H9 (cell line): ENCODE results near the gene LRRK1. TPM values are rescaled to one million over a fixed set of nuclear protein-coding genes. Genes with fewer than 3 reads are reported as not detected.
A peak's percentile ranks its signal among the peaks of the same experiment; 100 is the strongest.

Experiments
- DNase-seq: peaks from one replicate; pipeline ENCODE4 v3.0.0-alpha.2; 2017
- H2AFZ ChIP-seq: one replicate; pipeline ENCODE4 v1.6.1; 2013; ENCODE audit warnings: mild to moderate bottlenecking, low read length, control low read depth, moderate library complexity
- H2AK5ac ChIP-seq: 2 replicates; pipeline ENCODE4 v1.6.1; 2013; ENCODE audit warnings: low read length, control low read depth, mixed read lengths; ENCODE audit not compliant: insufficient read length
- H2BK120ac ChIP-seq: one replicate; pipeline ENCODE4 v1.6.1; 2013; ENCODE audit warnings: low read depth, mild to moderate bottlenecking, low read length, control low read depth, inconsistent platforms; ENCODE audit not compliant: poor library complexity, severe bottlenecking
- H2BK12ac ChIP-seq: 2 replicates; pipeline ENCODE4 v1.6.1; 2013; ENCODE audit warnings: low read length, control low read depth, mixed read lengths, low read depth; ENCODE audit not compliant: insufficient read length
- H2BK15ac ChIP-seq: 2 replicates; pipeline ENCODE4 v1.6.1; 2013; ENCODE audit warnings: low read depth, low read length, control low read depth
- H2BK20ac ChIP-seq: one replicate; pipeline ENCODE4 v1.6.1; 2013; ENCODE audit warnings: low read depth, mild to moderate bottlenecking, low read length, control low read depth, inconsistent platforms; ENCODE audit not compliant: poor library complexity, severe bottlenecking
- H2BK5ac ChIP-seq: 2 replicates; pipeline ENCODE4 v1.6.1; 2013; ENCODE audit warnings: low read length, control low read depth, mixed read lengths; ENCODE audit not compliant: insufficient read length
- H3K14ac ChIP-seq: 2 replicates; pipeline ENCODE4 v1.6.1; 2013; ENCODE audit warnings: low read length, control low read depth; ENCODE audit not compliant: insufficient read depth
- H3K18ac ChIP-seq: 2 replicates; pipeline ENCODE4 v1.6.1; 2013; ENCODE audit warnings: low read depth, mild to moderate bottlenecking, mixed read lengths, low read length, control low read depth; ENCODE audit not compliant: insufficient read length
- H3K23ac ChIP-seq: 2 replicates; pipeline ENCODE4 v1.6.1; 2013; ENCODE audit warnings: low read length, control low read depth, mixed read lengths, low read depth; ENCODE audit not compliant: insufficient read length
- H3K23me2 ChIP-seq: 2 replicates; pipeline ENCODE4 v1.6.1; 2013; ENCODE audit warnings: low read depth, mild to moderate bottlenecking, mixed read lengths, low read length, control low read depth; ENCODE audit not compliant: insufficient read length, poor library complexity, severe bottlenecking
- H3K27ac ChIP-seq: 2 replicates; pipeline ENCODE4 v1.5.1; 2013; ENCODE audit warnings: low read length, control low read depth, mixed read lengths, low read depth; ENCODE audit not compliant: insufficient read length
- H3K27me3 ChIP-seq: 2 replicates; pipeline ENCODE4 v1.6.1; 2013; ENCODE audit warnings: low read length, control low read depth, inconsistent platforms; ENCODE audit not compliant: insufficient read depth
- H3K4ac ChIP-seq: 2 replicates; pipeline ENCODE4 v1.6.1; 2013; ENCODE audit warnings: low read depth, mild to moderate bottlenecking, control low read depth, inconsistent platforms, low read length, moderate library complexity
- H3K4me1 ChIP-seq: 2 replicates; pipeline ENCODE4 v1.6.1; 2013; ENCODE audit warnings: low read length, control low read depth, inconsistent platforms; ENCODE audit not compliant: insufficient read depth
- H3K4me2 ChIP-seq: 2 replicates; pipeline ENCODE4 v1.6.1; 2013; ENCODE audit warnings: low read length, control low read depth, mixed read lengths; ENCODE audit not compliant: insufficient read length, insufficient read depth
- H3K56ac ChIP-seq: 2 replicates; pipeline ENCODE4 v1.6.1; 2013; ENCODE audit warnings: low read depth, mild to moderate bottlenecking, mixed read lengths, low read length, control low read depth; ENCODE audit not compliant: insufficient read length
- H3K79me1 ChIP-seq: 2 replicates; pipeline ENCODE4 v1.6.1; 2013; ENCODE audit warnings: low read depth, mild to moderate bottlenecking, moderate library complexity, low read length, control low read depth, inconsistent platforms; ENCODE audit not compliant: insufficient read depth, poor library complexity, severe bottlenecking
- H3K79me2 ChIP-seq: 2 replicates; pipeline ENCODE4 v1.6.1; 2013; ENCODE audit warnings: low read length, control low read depth, inconsistent platforms; ENCODE audit not compliant: insufficient read depth
- H3K9ac ChIP-seq: 2 replicates; pipeline ENCODE4 v1.6.1; 2013; ENCODE audit warnings: low read length, control low read depth, mixed read lengths; ENCODE audit not compliant: insufficient read length; ENCODE audit errors: extremely low read depth
- H3K9me3 ChIP-seq: one replicate; pipeline ENCODE4 v1.6.1; 2013; ENCODE audit warnings: low read depth, low read length, inconsistent platforms; ENCODE audit not compliant: control insufficient read depth
- H3T11ph ChIP-seq: one replicate; pipeline ENCODE4 v1.6.1; 2013; ENCODE audit warnings: mild to moderate bottlenecking, low read length, control low read depth, inconsistent platforms
- H4K20me1 ChIP-seq: one replicate; pipeline ENCODE4 v1.6.1; 2013; ENCODE audit not compliant: control insufficient read depth, insufficient read length, insufficient read depth
- H4K5ac ChIP-seq: 2 replicates; pipeline ENCODE4 v1.6.1; 2013; ENCODE audit warnings: low read depth, mild to moderate bottlenecking, mixed read lengths, low read length, control low read depth; ENCODE audit not compliant: insufficient read length
- H4K8ac ChIP-seq: replicated peaks from 2 replicates; pipeline ENCODE4 v1.6.1; 2013; ENCODE audit warnings: low read length, control low read depth, mixed read lengths, low read depth; ENCODE audit not compliant: insufficient read length
- H4K91ac ChIP-seq: 2 replicates; pipeline ENCODE4 v1.6.1; 2013; ENCODE audit warnings: low read depth, mild to moderate bottlenecking, moderate library complexity, mixed read lengths, low read length, control low read depth; ENCODE audit not compliant: insufficient read length
- H3K27ac Mint-ChIP-seq, 3 experiments: 2 replicates in 2 of 3; 3 replicates in 1 of 3; pipeline ENCODE4 v1.8.0; 2020 to 2021; ENCODE audit warnings: mixed read lengths in 3 of 3, mild to moderate bottlenecking in 1 of 3, moderate library complexity in 1 of 3
- H3K27me3 Mint-ChIP-seq: 2 replicates; pipeline ENCODE4 v1.8.0; 2021; ENCODE audit warnings: low read depth, mild to moderate bottlenecking, moderate library complexity, mixed read lengths
- H3K36me3 Mint-ChIP-seq, 3 experiments: 2 replicates in 2 of 3; 3 replicates in 1 of 3; pipeline ENCODE4 v1.8.0; 2020 to 2021; ENCODE audit warnings: low read depth in 3 of 3, mixed read lengths in 3 of 3; ENCODE audit not compliant: insufficient read depth in 1 of 3
- H3K4me1 Mint-ChIP-seq, 2 experiments: 2 replicates each; pipeline ENCODE4 v1.8.0; 2020; ENCODE audit warnings: mixed read lengths in 2 of 2
- H3K4me3 Mint-ChIP-seq, 2 experiments: 2 replicates in 1 of 2; 3 replicates in 1 of 2; pipeline ENCODE4 v1.8.0; 2020 to 2021; ENCODE audit warnings: mild to moderate bottlenecking in 2 of 2, mixed read lengths in 2 of 2, moderate library complexity in 1 of 2
- H3K9me3 Mint-ChIP-seq, 2 experiments: 2 replicates in 1 of 2; 3 replicates in 1 of 2; pipeline ENCODE4 v1.8.0; 2020; ENCODE audit warnings: mild to moderate bottlenecking in 2 of 2, mixed read lengths in 2 of 2, moderate library complexity in 1 of 2
- CTCF ChIP-seq: fragments of 200-600 bp; sonication (generic); conservative IDR thresholded peaks from 3 replicates; pipeline ENCODE4 v1.8.0; 2021; ENCODE audit warnings: antibody characterized with exemption, mild to moderate bottlenecking
- WGBS: extraction: QIAGEN DNeasy Blood & Tissue Kit; methylation state at CpG from one replicate; pipeline ENCODE4 v1.1.7; 2013; ENCODE audit warnings: missing lambda C conversion rate, low lambda C conversion rate, mixed read lengths; ENCODE audit not compliant: insufficient read length; ENCODE audit errors: extremely low coverage; 5-methylcytosine and 5-hydroxymethylcytosine counted together
- total RNA-seq: library from RNA; stranded (reverse); gene quantifications from 2 replicates; pipeline ENCODE4 v1.2.1, GENCODE V29; 2021

LRRK1 gene
- total RNA-seq, 1 experiment from 2014 or later = 4.0 TPM

GRCh38 chr15:100879061-100879463 lies 40.1 kb upstream of the LRRK1 start:
- H3K9ac ChIP-seq = no peak overlapping the region
- no peaks in the 10 kb centered on the region for H3K79me1 ChIP-seq
- H2AFZ ChIP-seq = no peak overlapping the region
- H3K4me1 Mint-ChIP-seq = peaks cover 24 to 25% of the 10 kb centered on the region in 2 experiments
- peaks cover 26% of the 10 kb centered on the region for H3K27me3 ChIP-seq
- no CpG with 5 or more reads among the region's 62 CpGs for WGBS
- no peak overlapping the region for H3K27ac Mint-ChIP-seq
- no peak overlapping the region for H3K4ac ChIP-seq
- H3K27me3 Mint-ChIP-seq = peaks cover 76% of the 10 kb centered on the region
- no peak overlapping the region for H2BK5ac ChIP-seq
- H3K56ac ChIP-seq = no peak overlapping the region
- DNase-seq = no peak
- no peaks in the 10 kb centered on the region; a peak in 2 of 7 replicates for H3K36me3 Mint-ChIP-seq
- no peak overlapping the region for H3K27ac ChIP-seq
- H2AK5ac ChIP-seq = no peak overlapping the region
- peak overlapping the region; percentile 70 to 87 for H3K4me3 Mint-ChIP-seq
- H3K9me3 Mint-ChIP-seq = peaks cover 0 to 2% of the 10 kb centered on the region in 2 experiments; a peak in 2 of 5 replicates
- H3K79me2 ChIP-seq = no peaks in the 10 kb centered on the region
- H4K8ac ChIP-seq = no peak overlapping the region
- no peaks in the 10 kb centered on the region for H3K4me1 ChIP-seq
- no peak overlapping the region for H3K18ac ChIP-seq
- H3K23me2 ChIP-seq = peaks cover 7% of the 10 kb centered on the region
- H3K23ac ChIP-seq = no peak overlapping the region
- TF ChIP-seq CTCF = no peak
- H2BK15ac ChIP-seq = no peak overlapping the region
- H2BK20ac ChIP-seq = no peak overlapping the region
- no peak overlapping the region for H4K5ac ChIP-seq
- H4K20me1 ChIP-seq = no peaks in the 10 kb centered on the region
- no peak overlapping the region for H2BK12ac ChIP-seq
- no peak overlapping the region for H4K91ac ChIP-seq
- no peak overlapping the region for H2BK120ac ChIP-seq
- H3K14ac ChIP-seq = no peak overlapping the region
- no peaks in the 10 kb centered on the region for H3K9me3 ChIP-seq
- H3T11ph ChIP-seq = no peak overlapping the region
- H3K4me2 ChIP-seq = peak overlapping the region; percentile 46
